ENCODE results near the gene TIMM22.

DNA sequence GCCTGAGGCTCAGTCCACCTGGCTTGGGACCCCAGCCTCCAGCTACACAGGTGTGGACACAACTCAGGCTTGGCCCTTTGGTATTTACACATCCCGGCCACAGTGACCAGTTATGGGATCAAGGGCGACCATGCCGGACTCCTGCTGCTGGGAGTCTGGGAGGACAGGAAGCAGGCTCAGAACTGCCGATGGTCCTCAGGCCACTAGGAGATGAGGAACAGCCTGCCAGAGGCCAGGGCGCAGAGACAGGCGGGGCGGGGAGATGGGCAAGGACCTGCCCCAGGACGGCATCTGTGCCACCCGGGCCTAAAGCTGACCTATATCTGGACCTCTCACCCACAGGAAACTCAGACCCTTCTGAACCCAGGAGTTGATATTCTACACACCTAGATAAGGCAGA lies 29.8 kb upstream of the TIMM22 start:
- TF ChIP-seq NFIC (IDR thresholded peaks at IDR 0.05), result no peak
- TF ChIP-seq, protein P1, sequence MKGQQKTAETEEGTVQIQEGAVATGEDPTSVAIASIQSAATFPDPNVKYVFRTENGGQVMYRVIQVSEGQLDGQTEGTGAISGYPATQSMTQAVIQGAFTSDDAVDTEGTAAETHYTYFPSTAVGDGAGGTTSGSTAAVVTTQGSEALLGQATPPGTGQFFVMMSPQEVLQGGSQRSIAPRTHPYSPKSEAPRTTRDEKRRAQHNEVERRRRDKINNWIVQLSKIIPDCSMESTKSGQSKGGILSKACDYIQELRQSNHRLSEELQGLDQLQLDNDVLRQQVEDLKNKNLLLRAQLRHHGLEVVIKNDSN (IDR thresholded peaks at IDR 0.05), result no peak
- no peak for TF ChIP-seq CEBPB (IDR thresholded peaks at IDR 0.05)
- TF ChIP-seq, protein P2, sequence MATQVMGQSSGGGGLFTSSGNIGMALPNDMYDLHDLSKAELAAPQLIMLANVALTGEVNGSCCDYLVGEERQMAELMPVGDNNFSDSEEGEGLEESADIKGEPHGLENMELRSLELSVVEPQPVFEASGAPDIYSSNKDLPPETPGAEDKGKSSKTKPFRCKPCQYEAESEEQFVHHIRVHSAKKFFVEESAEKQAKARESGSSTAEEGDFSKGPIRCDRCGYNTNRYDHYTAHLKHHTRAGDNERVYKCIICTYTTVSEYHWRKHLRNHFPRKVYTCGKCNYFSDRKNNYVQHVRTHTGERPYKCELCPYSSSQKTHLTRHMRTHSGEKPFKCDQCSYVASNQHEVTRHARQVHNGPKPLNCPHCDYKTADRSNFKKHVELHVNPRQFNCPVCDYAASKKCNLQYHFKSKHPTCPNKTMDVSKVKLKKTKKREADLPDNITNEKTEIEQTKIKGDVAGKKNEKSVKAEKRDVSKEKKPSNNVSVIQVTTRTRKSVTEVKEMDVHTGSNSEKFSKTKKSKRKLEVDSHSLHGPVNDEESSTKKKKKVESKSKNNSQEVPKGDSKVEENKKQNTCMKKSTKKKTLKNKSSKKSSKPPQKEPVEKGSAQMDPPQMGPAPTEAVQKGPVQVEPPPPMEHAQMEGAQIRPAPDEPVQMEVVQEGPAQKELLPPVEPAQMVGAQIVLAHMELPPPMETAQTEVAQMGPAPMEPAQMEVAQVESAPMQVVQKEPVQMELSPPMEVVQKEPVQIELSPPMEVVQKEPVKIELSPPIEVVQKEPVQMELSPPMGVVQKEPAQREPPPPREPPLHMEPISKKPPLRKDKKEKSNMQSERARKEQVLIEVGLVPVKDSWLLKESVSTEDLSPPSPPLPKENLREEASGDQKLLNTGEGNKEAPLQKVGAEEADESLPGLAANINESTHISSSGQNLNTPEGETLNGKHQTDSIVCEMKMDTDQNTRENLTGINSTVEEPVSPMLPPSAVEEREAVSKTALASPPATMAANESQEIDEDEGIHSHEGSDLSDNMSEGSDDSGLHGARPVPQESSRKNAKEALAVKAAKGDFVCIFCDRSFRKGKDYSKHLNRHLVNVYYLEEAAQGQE (IDR thresholded peaks at IDR 0.05; ENCODE audit: low read depth), result no peak
- TF ChIP-seq TAF1 (IDR thresholded peaks at IDR 0.05; ENCODE audit: low read depth), result no peak
- no peak for TF ChIP-seq RAD21 (IDR thresholded peaks at IDR 0.05; ENCODE audit: low read depth)
- TF ChIP-seq TCF12 (IDR thresholded peaks at IDR 0.05; ENCODE audit: low read depth), result no peak
- TF ChIP-seq CREB1 (IDR thresholded peaks at IDR 0.05; ENCODE audit: low read depth), result no peak

All from Ishikawa (cell line).